SH-SY5Y (cell line): Measurements from ENCODE around the gene NCAM1.

Experiments
- GATA2 ChIP-seq: IDR thresholded peaks from 2 replicates; pipeline ENCODE4 v1.6.1; 2011; ENCODE audit warnings: mild to moderate bottlenecking, low read depth, low read length
- GATA3 ChIP-seq: IDR thresholded peaks from 2 replicates; pipeline ENCODE4 v1.6.1; 2011; ENCODE audit warnings: low read depth, mild to moderate bottlenecking, low read length, moderate library complexity

The NCAM1 gene

GRCh38 chr11:113034576-113034975 is 73.4 kb downstream of the NCAM1 start:
- no peak for TF ChIP-seq GATA3
- no peak for TF ChIP-seq GATA2

GRCh38 chr11:113035708-113036107 is 74.5 kb downstream of the NCAM1 start:
- TF ChIP-seq GATA2 (no peak), GATA3 (no peak)

- TF ChIP-seq GATA3 (no peak), GATA2 (no peak)
Measured at GRCh38 chr11:113043698-113044097, 82.5 kb downstream of the NCAM1 start.

- no peak for TF ChIP-seq GATA2
- TF ChIP-seq GATA3, result no peak
Measured at GRCh38 chr11:113045146-113045545, 83.9 kb downstream of the NCAM1 start.

- TF ChIP-seq GATA2 (no peak), GATA3 (no peak)
Measured at GRCh38 chr11:113046866-113047265, 85.6 kb downstream of the NCAM1 start.

GRCh38 chr11:113048820-113049768 is 87.9 kb downstream of the NCAM1 start:
- TF ChIP-seq GATA3 (no peak), GATA2 (no peak)

GRCh38 chr11:113057038-113057437 is 95.8 kb downstream of the NCAM1 start:
- TF ChIP-seq GATA3 (no peak), GATA2 (no peak)

- TF ChIP-seq GATA2 (no peak), GATA3 (no peak)
Measured at GRCh38 chr11:113059548-113059947, 98.3 kb downstream of the NCAM1 start.

- no peak for TF ChIP-seq GATA2
- no peak for TF ChIP-seq GATA3
Measured at GRCh38 chr11:113065330-113065729, 104.1 kb downstream of the NCAM1 start.

GRCh38 chr11:113072237-113072858 is 111.1 kb downstream of the NCAM1 start:
- TF ChIP-seq GATA3, result no peak
- no peak for TF ChIP-seq GATA2

GRCh38 chr11:113073290-113073953 is 112.2 kb downstream of the NCAM1 start:
- no peak for TF ChIP-seq GATA2
- TF ChIP-seq GATA3, result no peak

- TF ChIP-seq GATA2, result no peak
Measured at GRCh38 chr11:113075586-113076095, 114.4 kb downstream of the NCAM1 start.

GRCh38 chr11:113077379-113077778 is 116.2 kb downstream of the NCAM1 start:
- no peak for TF ChIP-seq GATA2
- no peak for TF ChIP-seq GATA3

- no peak for TF ChIP-seq GATA3
Measured at GRCh38 chr11:113082341-113082955, 121.2 kb downstream of the NCAM1 start.
